Right lobe of liver (tissue), 4 donors: Measurements from ENCODE around the gene GSTO1.

Experiments
- CTCF ChIP-seq, 4 donors: fragments of 200-600 bp in 3 of 4; fragments of 450-650 bp in 1 of 4; IDR thresholded peaks; one replicate each; pipeline versions ENCODE4 v1.5.1 to v1.8.0; 2016 to 2022; ENCODE audit warnings: antibody characterized with exemption in 4 of 4, mild to moderate bottlenecking in 2 of 4
- POLR2A ChIP-seq: fragments of 450-650 bp; IDR thresholded peaks from one replicate; pipeline ENCODE4 v1.6.1; 2017; ENCODE audit warnings: antibody characterized with exemption, mild to moderate bottlenecking
- donor health status: DM: no; HTN: no; CAD: no.
- donor health status: DM: no; HTN: no; CAD: no.
- donor health status: DM: no; HTN: yes; CAD: no.

- TF ChIP-seq CTCF (IDR thresholded peaks at IDR 0.05) (no peak), POLR2A (no peak)
Measured at GRCh38 chr10:104281694-104282093, 27.0 kb downstream of the GSTO1 start.
